ENCODE results near the gene SERPING1.

The SERPING1 gene

DNA sequence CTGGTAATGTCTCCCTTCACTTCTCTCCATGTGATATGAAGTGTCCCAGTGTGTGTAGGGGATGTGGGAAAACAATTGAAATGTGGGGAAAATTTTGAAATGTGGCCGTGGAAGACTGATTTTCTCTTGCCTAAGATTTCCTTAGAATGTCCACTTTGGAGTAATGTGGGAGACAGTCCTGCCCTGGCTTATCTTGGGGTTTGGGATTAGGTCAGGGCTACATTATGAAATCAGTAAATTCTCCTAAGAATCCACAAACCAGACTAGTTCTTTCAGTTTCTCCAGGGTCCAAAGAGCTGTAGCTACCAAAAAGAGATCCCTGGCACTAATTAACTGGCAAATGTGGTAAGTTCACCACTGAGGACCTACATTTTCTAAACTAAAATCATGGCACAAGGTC, 29.4 kb downstream of the SERPING1 start:
- Histone ChIP-seq H3K36me3 (replicated peaks in 1 of 2; ENCODE audit: control insufficient read depth in 2 of 2, insufficient read depth in 2 of 2, low read length in 2 of 2) (no peaks in the 10 kb centered on the region), H3K4me3 (ENCODE audit: low read length in 2 of 2) (no peak overlapping the region), H3K27ac (replicated peaks; ENCODE audit: low read length) (no peak overlapping the region), H3K79me1 (ENCODE audit: low read depth, low read length) (no peaks in the 10 kb centered on the region), H3K4me1 (ENCODE audit: control insufficient read depth in 2 of 2, insufficient read depth in 1 of 2, low read depth in 1 of 2, low read length in 2 of 2) (no peaks in the 10 kb centered on the region), H3K14ac (ENCODE audit: low read length) (no peak overlapping the region), H3K4ac (ENCODE audit: low read length) (no peak overlapping the region), H2AK5ac (ENCODE audit: low read depth, low read length) (no peak overlapping the region), H2BK5ac (ENCODE audit: low read length) (no peak overlapping the region), H3K27me3 (ENCODE audit: control insufficient read depth in 3 of 3, insufficient read depth in 3 of 3, low read depth in 1 of 3, low read length in 3 of 3) (no peaks in the 10 kb centered on the region), H3K9ac (ENCODE audit: low read depth, low read length, poor library complexity) (no peak overlapping the region), H4K91ac (ENCODE audit: low read depth, low read length, poor library complexity) (no peak overlapping the region), H2BK120ac (ENCODE audit: low read depth, low read length) (no peak overlapping the region), H2AFZ (ENCODE audit: low read length) (no peak overlapping the region), H2BK15ac (ENCODE audit: low read length) (no peak overlapping the region), H3K18ac (ENCODE audit: low read length) (no peak overlapping the region), H3K9me3 (replicated peaks in 1 of 2; ENCODE audit: control insufficient read depth in 2 of 2, insufficient read depth in 1 of 2, low read depth in 1 of 2, low read length in 2 of 2) (no peaks in the 10 kb centered on the region), H3K23ac (ENCODE audit: low read depth, low read length, poor library complexity) (no peak overlapping the region), H3K4me2 (ENCODE audit: insufficient read depth, low read length, poor library complexity, severe bottlenecking) (no peak overlapping the region), H4K8ac (ENCODE audit: low read depth, low read length) (no peak overlapping the region), H2BK12ac (ENCODE audit: low read length) (no peak overlapping the region)
- no peak for DNase-seq (ENCODE audit: low spot score)
- no CpG with 5 or more reads among the region's 1 CpG for WGBS, 2 donors (ENCODE audit: extremely low coverage in 2 of 2, insufficient read length in 2 of 2, insufficient replicate concordance in 1 of 2)

DNA sequence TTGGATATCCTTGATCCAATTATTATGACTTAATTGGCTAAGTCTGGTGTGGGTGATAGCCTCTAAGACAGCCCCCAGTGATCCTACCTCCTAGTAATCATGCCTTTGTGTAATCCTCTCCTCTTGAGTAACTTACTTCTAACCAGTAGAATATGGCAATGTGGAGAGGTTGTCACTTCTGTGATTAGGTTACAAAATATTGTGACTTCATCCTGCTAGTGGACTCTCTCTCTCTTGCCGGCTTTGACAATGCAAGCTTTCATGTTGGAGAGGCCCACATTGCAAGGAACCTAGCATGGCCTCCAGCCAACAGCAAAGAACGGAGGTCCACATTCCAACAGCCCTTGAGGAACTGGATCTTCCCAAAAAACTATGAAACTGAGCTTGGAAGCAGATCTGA, 32.7 kb downstream of the SERPING1 start:
- H3K4me2 ChIP-seq (ENCODE audit: insufficient read depth, low read length, poor library complexity, severe bottlenecking) = no peak overlapping the region
- no peak overlapping the region for H3K9ac ChIP-seq (ENCODE audit: low read depth, low read length, poor library complexity)
- no peak overlapping the region for H4K91ac ChIP-seq (ENCODE audit: low read depth, low read length, poor library complexity)
- DNase-seq (ENCODE audit: low spot score) = no peak
- H3K23ac ChIP-seq (ENCODE audit: low read depth, low read length, poor library complexity) = no peak overlapping the region
- H2AK5ac ChIP-seq (ENCODE audit: low read depth, low read length) = no peak overlapping the region
- no peaks in the 10 kb centered on the region for H3K4me1 ChIP-seq (ENCODE audit: control insufficient read depth in 2 of 2, insufficient read depth in 1 of 2, low read depth in 1 of 2, low read length in 2 of 2)
- no peak overlapping the region for H2BK120ac ChIP-seq (ENCODE audit: low read depth, low read length)
- H4K8ac ChIP-seq (ENCODE audit: low read depth, low read length) = no peak overlapping the region
- H2BK15ac ChIP-seq (ENCODE audit: low read length) = no peak overlapping the region
- no peak overlapping the region for H3K14ac ChIP-seq (ENCODE audit: low read length)
- no peak overlapping the region for H2AFZ ChIP-seq (ENCODE audit: low read length)
- H3K4ac ChIP-seq (ENCODE audit: low read length) = no peak overlapping the region
- H2BK5ac ChIP-seq (ENCODE audit: low read length) = no peak overlapping the region
- no peak overlapping the region for H3K27ac ChIP-seq (replicated peaks; ENCODE audit: low read length)
- no peaks in the 10 kb centered on the region for H3K9me3 ChIP-seq (replicated peaks in 1 of 2; ENCODE audit: control insufficient read depth in 2 of 2, insufficient read depth in 1 of 2, low read depth in 1 of 2, low read length in 2 of 2)
- H3K18ac ChIP-seq (ENCODE audit: low read length) = peak overlapping the region; percentile 7
- no peaks in the 10 kb centered on the region for H3K79me1 ChIP-seq (ENCODE audit: low read depth, low read length)
- no peak overlapping the region for H3K4me3 ChIP-seq (ENCODE audit: low read length in 2 of 2)
- no CpG with 5 or more reads among the region's 2 CpGs for WGBS, 2 donors (ENCODE audit: extremely low coverage in 2 of 2, insufficient read length in 2 of 2, insufficient replicate concordance in 1 of 2)
- no peaks in the 10 kb centered on the region for H3K36me3 ChIP-seq (replicated peaks in 1 of 2; ENCODE audit: control insufficient read depth in 2 of 2, insufficient read depth in 2 of 2, low read length in 2 of 2)
- no peak overlapping the region for H2BK12ac ChIP-seq (ENCODE audit: low read length)
- no peaks in the 10 kb centered on the region for H3K27me3 ChIP-seq (ENCODE audit: control insufficient read depth in 3 of 3, insufficient read depth in 3 of 3, low read depth in 1 of 3, low read length in 3 of 3)

DNA sequence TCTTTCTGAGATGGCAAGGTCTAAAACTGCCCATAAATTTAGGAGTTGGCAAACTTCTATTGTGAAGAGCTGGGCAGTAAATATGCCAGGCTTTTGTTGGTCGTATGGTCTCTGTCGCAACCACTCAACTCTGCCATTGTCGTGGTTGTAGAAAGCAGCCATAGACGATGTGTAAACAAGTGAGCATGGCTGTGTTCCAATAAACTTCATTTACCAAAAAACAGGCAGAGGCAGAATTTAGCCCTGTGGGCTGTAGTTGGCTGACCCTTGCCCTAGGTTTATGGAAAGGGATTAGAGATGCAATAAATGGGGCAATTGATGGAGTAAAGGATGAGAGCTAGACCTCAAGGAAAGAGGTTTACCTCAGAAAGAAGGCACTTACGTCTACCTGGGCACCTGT, 34.6 kb downstream of the SERPING1 start:
- no peak for DNase-seq (ENCODE audit: low spot score)
- Histone ChIP-seq H3K4me1 (ENCODE audit: control insufficient read depth in 2 of 2, insufficient read depth in 1 of 2, low read depth in 1 of 2, low read length in 2 of 2) (no peaks in the 10 kb centered on the region), H3K23ac (ENCODE audit: low read depth, low read length, poor library complexity) (no peak overlapping the region), H3K79me1 (ENCODE audit: low read depth, low read length) (no peaks in the 10 kb centered on the region), H2BK120ac (ENCODE audit: low read depth, low read length) (no peak overlapping the region), H3K36me3 (replicated peaks in 1 of 2; ENCODE audit: control insufficient read depth in 2 of 2, insufficient read depth in 2 of 2, low read length in 2 of 2) (no peaks in the 10 kb centered on the region), H3K4me2 (ENCODE audit: insufficient read depth, low read length, poor library complexity, severe bottlenecking) (no peak overlapping the region), H3K18ac (ENCODE audit: low read length) (no peak overlapping the region), H3K27me3 (ENCODE audit: control insufficient read depth in 3 of 3, insufficient read depth in 3 of 3, low read depth in 1 of 3, low read length in 3 of 3) (no peaks in the 10 kb centered on the region), H3K9me3 (replicated peaks in 1 of 2; ENCODE audit: control insufficient read depth in 2 of 2, insufficient read depth in 1 of 2, low read depth in 1 of 2, low read length in 2 of 2) (no peaks in the 10 kb centered on the region), H3K4ac (ENCODE audit: low read length) (no peak overlapping the region), H2BK5ac (ENCODE audit: low read length) (no peak overlapping the region), H4K8ac (ENCODE audit: low read depth, low read length) (no peak overlapping the region), H4K91ac (ENCODE audit: low read depth, low read length, poor library complexity) (no peak overlapping the region), H2BK12ac (ENCODE audit: low read length) (no peak overlapping the region), H3K14ac (ENCODE audit: low read length) (no peak overlapping the region), H3K9ac (ENCODE audit: low read depth, low read length, poor library complexity) (no peak overlapping the region), H3K27ac (replicated peaks; ENCODE audit: low read length) (no peak overlapping the region), H2AK5ac (ENCODE audit: low read depth, low read length) (no peak overlapping the region), H2AFZ (ENCODE audit: low read length) (no peak overlapping the region), H3K4me3 (ENCODE audit: low read length in 2 of 2) (no peak overlapping the region), H2BK15ac (ENCODE audit: low read length) (no peak overlapping the region)
- no CpG with 5 or more reads among the region's 5 CpGs for WGBS, 2 donors (ENCODE audit: extremely low coverage in 2 of 2, insufficient read length in 2 of 2, insufficient replicate concordance in 1 of 2)

DNA sequence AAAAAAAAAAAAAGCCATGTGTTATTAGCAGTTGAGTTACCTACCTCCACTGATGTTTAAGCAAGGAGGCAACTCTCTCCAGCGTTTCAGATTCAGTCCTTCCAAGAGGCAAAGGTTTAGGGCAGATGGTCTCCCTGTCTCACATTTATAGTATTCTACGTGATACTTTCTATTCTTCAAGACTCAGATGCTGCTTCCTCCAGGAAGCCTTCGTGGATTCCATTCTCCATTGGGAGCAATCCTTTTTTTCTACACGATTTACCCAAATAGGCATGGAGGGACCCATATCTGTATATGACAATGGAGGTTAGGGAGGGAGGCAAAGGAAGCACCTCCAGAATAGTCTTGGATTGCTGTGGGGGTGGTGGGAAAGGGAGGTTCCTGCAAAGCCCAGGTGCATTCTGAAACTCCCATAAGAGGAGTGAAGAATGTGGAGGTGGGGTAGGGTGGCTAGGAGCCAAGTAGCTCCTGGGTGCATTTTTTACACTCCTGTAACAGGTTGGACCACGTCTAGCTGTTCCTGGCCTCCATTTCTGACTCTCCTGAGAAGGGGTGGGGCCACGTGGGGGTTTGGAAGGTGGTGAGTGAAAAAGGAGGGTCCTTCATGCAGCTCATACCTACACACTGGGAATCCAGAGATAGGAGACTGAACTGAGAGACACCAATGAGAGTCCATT, 36.0 kb downstream of the SERPING1 start:
- Histone ChIP-seq H3K4me1 (ENCODE audit: control insufficient read depth in 2 of 2, insufficient read depth in 1 of 2, low read depth in 1 of 2, low read length in 2 of 2) (peaks cover 3 to 6% of the 10 kb centered on the region in 2 donors), H2AK5ac (ENCODE audit: low read depth, low read length) (no peak overlapping the region), H3K27me3 (ENCODE audit: control insufficient read depth in 3 of 3, insufficient read depth in 3 of 3, low read depth in 1 of 3, low read length in 3 of 3) (no peaks in the 10 kb centered on the region), H3K18ac (ENCODE audit: low read length) (peak overlapping the region; percentile 76), H3K23ac (ENCODE audit: low read depth, low read length, poor library complexity) (no peak overlapping the region), H3K36me3 (replicated peaks in 1 of 2; ENCODE audit: control insufficient read depth in 2 of 2, insufficient read depth in 2 of 2, low read length in 2 of 2) (no peaks in the 10 kb centered on the region), H2BK5ac (ENCODE audit: low read length) (no peak overlapping the region), H3K27ac (replicated peaks; ENCODE audit: low read length) (no peak overlapping the region), H3K4me2 (ENCODE audit: insufficient read depth, low read length, poor library complexity, severe bottlenecking) (no peak overlapping the region), H2BK120ac (ENCODE audit: low read depth, low read length) (no peak overlapping the region), H4K91ac (ENCODE audit: low read depth, low read length, poor library complexity) (no peak overlapping the region), H2AFZ (ENCODE audit: low read length) (no peak overlapping the region), H3K14ac (ENCODE audit: low read length) (no peak overlapping the region), H3K4ac (ENCODE audit: low read length) (no peak overlapping the region), H3K9me3 (replicated peaks in 1 of 2; ENCODE audit: control insufficient read depth in 2 of 2, insufficient read depth in 1 of 2, low read depth in 1 of 2, low read length in 2 of 2) (no peaks in the 10 kb centered on the region), H3K4me3 (ENCODE audit: low read length in 2 of 2) (no peak overlapping the region), H2BK12ac (ENCODE audit: low read length) (no peak overlapping the region), H3K79me1 (ENCODE audit: low read depth, low read length) (no peaks in the 10 kb centered on the region), H2BK15ac (ENCODE audit: low read length) (no peak overlapping the region), H3K9ac (ENCODE audit: low read depth, low read length, poor library complexity) (no peak overlapping the region), H4K8ac (ENCODE audit: low read depth, low read length) (no peak overlapping the region)
- no CpG with 5 or more reads among the region's 6 CpGs for WGBS, 2 donors (ENCODE audit: extremely low coverage in 2 of 2, insufficient read length in 2 of 2, insufficient replicate concordance in 1 of 2)
- DNase-seq (ENCODE audit: low spot score) = no peak
